GM21717 (cell line): ENCODE measurements around the gene TMEM59.

Source experiments
- ATAC-seq: cut with Tn5 transposase; IDR thresholded peaks from one replicate; pipeline ENCODE4 v1.9.1; 2021; ENCODE audit warnings: mild to moderate bottlenecking, moderate library complexity; ENCODE audit not compliant: unreplicated experiment

The TMEM59 gene

GRCh38 chr1:53986458-53986857 is 66.5 kb downstream of the TMEM59 start:
- no peak for ATAC-seq

GRCh38 chr1:53984726-53985125 is 68.3 kb downstream of the TMEM59 start:
- ATAC-seq: no peak

- no peak for ATAC-seq
These were observed 70.3 kb downstream of the TMEM59 start for GRCh38 chr1:53982763-53983104.

- no peak for ATAC-seq
These were observed 70.8 kb downstream of the TMEM59 start for GRCh38 chr1:53982034-53982762.

GRCh38 chr1:53981220-53981619 is 71.8 kb downstream of the TMEM59 start:
- ATAC-seq: no peak

GRCh38 chr1:53979712-53980450 is 73.1 kb downstream of the TMEM59 start:
- ATAC-seq: no peak
